HEK293T (cell line): ENCODE measurements around the gene NIN.

Experiments used
- BHLHE40 ChIP-seq: fragments of 450-650 bp; IDR thresholded peaks from 2 replicates; pipeline ENCODE4 v1.6.1; 2016; ENCODE audit warnings: mild to moderate bottlenecking, moderate library complexity, borderline replicate concordance
- ELF4 ChIP-seq: fragments of 450-650 bp; IDR thresholded peaks from 2 replicates; pipeline ENCODE4 v1.6.1; 2017; ENCODE audit warnings: antibody characterized with exemption
- FOXA1 ChIP-seq: fragments of 450-650 bp; IDR thresholded peaks from 2 replicates; pipeline ENCODE4 v1.6.1; 2016; ENCODE audit warnings: mild to moderate bottlenecking
- FOXK2 ChIP-seq: fragments of 450-650 bp; IDR thresholded peaks from 2 replicates; pipeline ENCODE4 v1.6.1; 2016; ENCODE audit warnings: mild to moderate bottlenecking
- FOXM1 ChIP-seq: fragments of 450-650 bp; IDR thresholded peaks from 2 replicates; pipeline ENCODE4 v1.6.1; 2017; ENCODE audit warnings: mild to moderate bottlenecking, borderline replicate concordance
- NFRKB ChIP-seq: fragments of 450-650 bp; IDR thresholded peaks from 2 replicates; pipeline ENCODE4 v1.6.1; 2016; ENCODE audit warnings: mild to moderate bottlenecking, moderate library complexity
- SP1 ChIP-seq: fragments of 450-650 bp; IDR thresholded peaks from 2 replicates; pipeline ENCODE4 v1.6.1; 2017
- SUZ12 ChIP-seq: fragments of 450-650 bp; IDR thresholded peaks from 2 replicates; pipeline ENCODE4 v1.6.1; 2016; ENCODE audit warnings: mild to moderate bottlenecking
- ZNF384 ChIP-seq: fragments of 450-650 bp; IDR thresholded peaks from 2 replicates; pipeline ENCODE4 v1.6.1; 2016
- TF ChIP-seq, protein P1 (sequence below): fragments of 450-650 bp; IDR thresholded peaks from 2 replicates; pipeline ENCODE4 v1.6.1; 2016

DNA sequence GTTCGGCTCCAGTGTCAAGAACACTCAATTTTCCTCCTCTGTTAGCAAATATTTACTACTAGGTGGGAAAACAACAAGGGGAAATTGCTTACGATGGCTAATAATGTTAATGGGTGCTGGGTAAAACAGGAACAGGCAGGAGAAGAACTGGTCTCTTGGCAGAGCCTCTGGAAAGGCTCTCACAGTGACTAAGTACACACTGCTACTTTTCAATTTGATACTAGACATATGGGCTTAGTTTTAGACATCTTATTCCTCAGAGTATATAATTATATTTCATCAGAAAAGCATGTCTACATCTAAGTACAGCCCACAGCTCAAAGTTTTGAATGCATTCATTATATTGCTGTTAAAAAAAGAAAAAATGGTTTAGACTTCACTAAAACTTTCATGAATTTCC lies 97.5 kb downstream of the NIN start:
- TF ChIP-seq FOXK2 (no peak), ELF4 (no peak), SP1 (no peak), ZNF384 (no peak), FOXA1 (no peak), NFRKB (no peak), SUZ12 (no peak), FOXM1 (no peak), BHLHE40 (no peak)
- TF ChIP-seq, protein P1, sequence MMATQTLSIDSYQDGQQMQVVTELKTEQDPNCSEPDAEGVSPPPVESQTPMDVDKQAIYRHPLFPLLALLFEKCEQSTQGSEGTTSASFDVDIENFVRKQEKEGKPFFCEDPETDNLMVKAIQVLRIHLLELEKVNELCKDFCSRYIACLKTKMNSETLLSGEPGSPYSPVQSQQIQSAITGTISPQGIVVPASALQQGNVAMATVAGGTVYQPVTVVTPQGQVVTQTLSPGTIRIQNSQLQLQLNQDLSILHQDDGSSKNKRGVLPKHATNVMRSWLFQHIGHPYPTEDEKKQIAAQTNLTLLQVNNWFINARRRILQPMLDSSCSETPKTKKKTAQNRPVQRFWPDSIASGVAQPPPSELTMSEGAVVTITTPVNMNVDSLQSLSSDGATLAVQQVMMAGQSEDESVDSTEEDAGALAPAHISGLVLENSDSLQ = no peak
